AG09309 (cell line): ENCODE results near the gene ZBTB7B.

Experiments
- DNase-seq: peaks from one replicate; pipeline ENCODE4 v3.0.0-alpha.2; 2010; ENCODE audit warnings: low read depth
- H3K4me3 ChIP-seq: 2 replicates; pipeline ENCODE4 v1.5.1; 2011; ENCODE audit warnings: mild to moderate bottlenecking, low read depth, low read length, moderate library complexity; ENCODE audit not compliant: control insufficient read depth
- CTCF ChIP-seq: IDR thresholded peaks from 2 replicates; pipeline ENCODE4 v1.5.1; 2011; ENCODE audit warnings: mild to moderate bottlenecking, low read depth, low read length, inconsistent platforms; ENCODE audit not compliant: insufficient read depth, control insufficient read depth; ENCODE audit errors: missing control alignments

ZBTB7B gene

GRCh38 chr1:155002464-155003226 is at the start of gene ZBTB7B:
Gene ZBTB7B, plus strand, starts transcription at chr1:155002802. Its CDS starts 11,859 bp downstream, at chr1:155014661.
- no peak for TF ChIP-seq CTCF
- H3K4me3 ChIP-seq: peak within 1 kb of the TSS; percentile 88
- DNase-seq: no peak

GRCh38 chr1:154953611-154954038 is 49.0 kb upstream of the ZBTB7B start:
- no peak overlapping the region for H3K4me3 ChIP-seq
- no peak for DNase-seq
- no peak for TF ChIP-seq CTCF

GRCh38 chr1:154954541-154954940 is 48.1 kb upstream of the ZBTB7B start:
- no peak for DNase-seq
- no peak for TF ChIP-seq CTCF
- no peak overlapping the region for H3K4me3 ChIP-seq

DNA sequence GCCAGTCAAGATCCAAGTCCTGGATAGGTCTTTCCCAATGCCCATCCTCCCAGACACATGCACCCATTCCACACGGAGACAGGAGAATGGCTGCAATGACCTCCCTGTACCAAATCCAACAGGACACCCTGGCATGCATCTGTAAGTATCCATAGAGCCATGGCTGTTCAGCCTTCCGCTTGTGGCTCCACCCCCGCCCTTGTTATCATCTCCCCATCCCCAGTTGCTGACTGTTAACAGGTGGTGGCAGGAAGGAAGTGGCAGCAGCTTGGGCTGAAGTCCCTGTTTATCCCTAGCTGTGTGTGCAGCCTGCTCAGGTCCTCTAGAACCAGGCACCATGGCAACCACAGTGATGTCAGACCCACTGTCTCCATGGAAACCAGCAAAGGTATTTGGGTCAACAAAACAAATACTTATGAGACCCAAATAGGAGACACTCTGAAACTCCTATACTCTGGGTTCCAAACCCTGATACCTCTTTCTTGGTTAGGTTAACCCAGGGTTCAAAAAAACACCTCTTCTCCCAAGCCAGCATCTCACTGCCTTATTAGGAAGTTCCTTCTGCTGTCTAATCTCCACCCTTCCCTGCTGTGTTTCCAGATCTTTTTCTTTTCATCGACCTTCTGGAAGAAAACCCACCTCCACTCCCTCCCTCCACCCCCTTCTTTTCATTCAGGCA is 47.4 kb upstream of the ZBTB7B start:
- no peak for TF ChIP-seq CTCF
- no peak for DNase-seq
- H3K4me3 ChIP-seq: peak overlapping the region; percentile 54

GRCh38 chr1:154955718-154956543 is 46.7 kb upstream of the ZBTB7B start, which contains the start of gene PBXIP1:
Gene PBXIP1, minus strand, starts transcription at chr1:154956099. Its CDS starts 2,378 bp downstream, at chr1:154953721.
- peak; percentile 66 for DNase-seq
- peak within 1 kb of the TSS; percentile 54 for H3K4me3 ChIP-seq
- peak; percentile 48 for TF ChIP-seq CTCF

DNA sequence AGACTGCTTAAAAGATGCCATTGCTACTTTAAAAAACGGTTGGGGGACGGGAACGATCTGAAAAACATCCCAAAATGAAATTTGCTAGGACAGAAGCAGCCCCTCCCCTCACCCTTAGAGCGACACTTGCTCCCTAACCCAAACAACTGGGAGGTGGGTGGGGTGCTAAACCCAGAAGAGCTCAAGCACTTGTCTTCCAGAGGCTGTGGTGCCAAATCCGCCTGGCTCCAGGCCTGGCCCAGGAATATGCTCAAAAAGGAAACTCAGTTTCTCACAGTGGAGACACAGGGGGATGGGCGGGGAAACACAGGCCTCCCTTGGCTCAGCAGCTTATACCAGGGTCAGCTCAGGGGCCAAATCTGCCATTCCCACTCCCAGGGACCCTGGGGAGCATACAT is 46.1 kb upstream of the ZBTB7B start:
- no peak for TF ChIP-seq CTCF
- DNase-seq: no peak

More for the DNA sequence above, 46.1 kb upstream of the ZBTB7B start:
- peak overlapping the region; percentile 54 for H3K4me3 ChIP-seq
